K562 (cell line): Measurements from ENCODE around the gene UNC79. TPM values are rescaled to one million over a fixed set of nuclear protein-coding genes. Genes with fewer than 3 reads are reported as not detected.

Source experiments
- ATAC-seq: fragments of 200-7000 bp; cut with Tn5 transposase; 3 replicates; pipeline ENCODE4 v1.9.1; 2020; ENCODE audit warnings: moderate library complexity
- BruUV-seq: library from RNA; stranded (reverse); fragments of 400-500 nt; replicated peaks from 2 replicates; lab custom pipeline; 2021; lab: Mats Ljungman, UMichigan
- CTCF ChIA-PET: fragments of 300-600 bp; formaldehyde crosslinking; extraction: SDS; loops from one replicate; lab custom pipeline; 2021; ENCODE audit warnings: low intra/inter-chr PET ratio; lab: Yijun Ruan, JAX
- POLR2A ChIA-PET: fragments of 300-600, 350-650 bp; sonication (Branson Sonifier 250); formaldehyde crosslinking; extraction: SDS; loops from one replicate; lab custom pipeline; 2021; ENCODE audit warnings: antibody characterized with exemption, inconsistent platforms; lab: Yijun Ruan, JAX
- DNase-seq, 4 experiments: peaks; one replicate each; pipeline versions ENCODE4 v3.0.0 to v3.0.0-alpha.2; 2011 to 2018; ENCODE audit warnings: low spot score in 3 of 4, mixed read lengths in 3 of 4; ENCODE audit errors: extremely low read depth in 1 of 4
- FAIRE-seq: peaks from 2 replicates; lab custom pipeline; 2011; peaks lifted over from hg19 to GRCh38; lab: Jason Lieb, UNC
- H2AFZ ChIP-seq: 2 replicates; pipeline ENCODE4 v1.6.0; 2011; ENCODE audit warnings: low read depth, low read length, control low read depth, inconsistent platforms
- H3K27ac ChIP-seq: fragments of 200-600 bp; 3 replicates; pipeline ENCODE4 v1.8.0; 2011; ENCODE audit warnings: low read depth, mild to moderate bottlenecking, control low read depth, inconsistent platforms, low read length, moderate library complexity, mixed read lengths; ENCODE audit errors: extremely low read depth
- H3K27me3 ChIP-seq, 2 experiments: fragments of 300-600 bp in 1 of 2; 2 replicates in 1 of 2; 3 replicates in 1 of 2; pipeline versions ENCODE4 v1.6.0 to v1.8.0; 2011; ENCODE audit warnings: inconsistent platforms in 2 of 2, low read length in 2 of 2, mild to moderate bottlenecking in 1 of 2, mixed read lengths in 1 of 2, moderate library complexity in 1 of 2; ENCODE audit not compliant: control insufficient read depth in 2 of 2, insufficient read depth in 2 of 2
- H3K36me3 ChIP-seq: fragments of 300-600 bp; 3 replicates; pipeline ENCODE4 v1.8.0; 2011; ENCODE audit warnings: mild to moderate bottlenecking, low read length, inconsistent platforms; ENCODE audit not compliant: control insufficient read depth, insufficient read depth
- H3K4me1 ChIP-seq, 2 experiments: fragments of 200-600 bp in 1 of 2; replicated peaks in 1 of 2; 2 replicates in 1 of 2; 3 replicates in 1 of 2; pipeline versions ENCODE4 v1.5.1 to v1.8.0; 2011; ENCODE audit warnings: inconsistent platforms in 2 of 2, low read length in 2 of 2, mild to moderate bottlenecking in 1 of 2, mixed read lengths in 1 of 2, moderate library complexity in 1 of 2; ENCODE audit not compliant: control insufficient read depth in 2 of 2, insufficient read depth in 2 of 2
- H3K4me2 ChIP-seq: 2 replicates; pipeline ENCODE4 v1.6.1; 2011; ENCODE audit warnings: low read length, control low read depth, inconsistent platforms, mixed read lengths; ENCODE audit not compliant: insufficient read depth
- H3K4me3 ChIP-seq: fragments of 200-600 bp; sonication (generic), shearing (Covaris generic); 2 replicates; pipeline ENCODE4 v1.5.1; 2016; ENCODE audit warnings: control low read depth, inconsistent platforms
- H3K79me2 ChIP-seq: fragments of 200-600 bp; 3 replicates; pipeline ENCODE4 v1.8.0; 2011; ENCODE audit warnings: low read length, inconsistent platforms; ENCODE audit not compliant: control insufficient read depth, insufficient read depth
- H3K9ac ChIP-seq, 2 experiments: 2 replicates each; pipeline versions ENCODE4 v1.6.0 to v1.6.1; 2011; ENCODE audit warnings: low read depth in 2 of 2, low read length in 2 of 2, control low read depth in 1 of 2, inconsistent platforms in 1 of 2, mild to moderate bottlenecking in 1 of 2, mixed read lengths in 1 of 2; ENCODE audit not compliant: insufficient read depth in 1 of 2
- H3K9me1 ChIP-seq: one replicate; pipeline ENCODE4 v1.6.0; 2011; ENCODE audit warnings: inconsistent platforms, mild to moderate bottlenecking, low read length, moderate library complexity; ENCODE audit not compliant: control insufficient read depth, insufficient read depth
- H3K9me3 ChIP-seq: replicated peaks from 2 replicates; pipeline ENCODE4 v1.5.1; 2011; ENCODE audit warnings: low read depth, low read length, inconsistent platforms; ENCODE audit not compliant: control insufficient read depth, insufficient read depth
- H4K20me1 ChIP-seq: replicated peaks from 2 replicates; pipeline ENCODE4 v1.6.1; 2011; ENCODE audit warnings: low read length, inconsistent platforms, mixed read lengths; ENCODE audit not compliant: control insufficient read depth, insufficient read depth
- SMARCC2 ChIP-seq: fragments of 450-650 bp; IDR thresholded peaks from 2 replicates; pipeline ENCODE4 v1.6.1; 2017; ENCODE audit warnings: antibody characterized with exemption, moderate library complexity, mild to moderate bottlenecking, low read depth
- YY1 ChIP-seq, 3 experiments: IDR thresholded peaks; 2 replicates each; pipeline ENCODE4 v1.6.1; 2011; ENCODE audit warnings: low read length in 2 of 3, mild to moderate bottlenecking in 2 of 3, moderate library complexity in 2 of 3, borderline replicate concordance in 1 of 3, control low read depth in 1 of 3, low read depth in 1 of 3; ENCODE audit not compliant: insufficient read depth in 3 of 3, insufficient replicate concordance in 2 of 3, control insufficient read depth in 1 of 3, insufficient read length in 1 of 3; ENCODE audit errors: extremely low read depth in 1 of 3
- ZNF316 ChIP-seq: fragments of 450-650 bp; IDR thresholded peaks from 2 replicates; pipeline ENCODE4 v1.6.1; 2016
- WGBS: fragments of 100-300 bp; shearing (Covaris generic); methylation state at CpG from one replicate; pipeline ENCODE4 v1.1.6; 2016; ENCODE audit warnings: low coverage, mixed read lengths; ENCODE audit not compliant: insufficient coverage; ENCODE audit errors: missing lambda C conversion rate; 5-methylcytosine and 5-hydroxymethylcytosine counted together
- in situ Hi-C: fragments of 300-500 bp; cut with MboI; formaldehyde crosslinking; loops from 4 replicates; pipeline ENCODE4 v1.15.0; 2018; ENCODE audit warnings: inconsistent platforms, mixed read lengths
- intact Hi-C: fragments of 100-400 bp; cut with micrococcal nuclease; formaldehyde crosslinking; loops from 2 replicates; pipeline ENCODE4 v1.14.2; 2022
- polyA plus RNA-seq, 8 experiments: library from polyadenylated mRNA; depleted of rRNA in 4 of 8; stranded (reverse) in 5 of 8; unstranded in 3 of 8; fragments of >200 nt; fragmentation: Nextera tagmentation in 2 of 8; fragmentation: Illumina TruSeq in 1 of 8; extraction: Ambion mirVana in 2 of 8; extraction: Trizol in 1 of 8; gene quantifications; 2 replicates each; pipeline versions ENCODE4 v1.2.1 to v1.2.3, GENCODE V29; 2011 to 2014; ENCODE audit warnings: inconsistent platforms in 1 of 8, missing spikeins in 1 of 8
- total RNA-seq, 7 experiments: library from RNA; depleted of rRNA in 6 of 7; stranded (reverse); fragments of >200 nt in 6 of 7; fragmentation: Illumina TruSeq in 2 of 7; extraction: Trizol in 2 of 7; gene quantifications; 2 replicates each; pipeline versions ENCODE4 v1.2.1 to v1.2.3, GENCODE V29; 2011 to 2021; ENCODE audit warnings: low replicate concordance in 1 of 7

Gene UNC79
- total and polyA plus RNA-seq, 9 of the 15 experiments (the other 6 are each of a cell fraction or from before 2014, with no cell fraction given): under 0.01 to 0.04 (median 0.01) TPM; not detected in 6

DNA sequence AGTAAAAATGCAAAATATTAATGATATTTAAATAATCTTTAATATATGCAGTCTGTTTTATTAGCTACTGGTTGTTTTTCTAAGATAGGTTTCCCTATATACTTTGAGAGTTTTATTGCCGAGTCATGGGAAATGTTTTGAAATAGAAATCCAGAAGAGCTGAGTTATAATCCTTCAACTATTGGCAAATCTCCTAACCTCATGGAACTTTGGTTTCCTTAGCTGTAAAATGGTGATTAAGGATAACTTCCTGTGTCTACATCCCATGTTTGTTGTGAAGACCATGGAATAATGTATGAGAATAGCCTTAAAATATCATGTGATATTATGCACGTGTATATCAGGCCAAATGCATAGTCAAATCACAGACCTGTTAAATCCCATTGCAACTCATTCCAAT, 51.0 kb downstream of the UNC79 start:
- POLR2A ChIA-PET: no interaction called here
- H3K9me1 ChIP-seq: no peaks in the 10 kb centered on the region
- no peak overlapping the region for H3K27ac ChIP-seq
- FAIRE-seq (no peak), DNase-seq (no peak), ATAC-seq (no peak)
- H4K20me1 ChIP-seq: no peaks in the 10 kb centered on the region
- H3K79me2 ChIP-seq: no peaks in the 10 kb centered on the region
- H3K4me3 ChIP-seq: no peak overlapping the region
- TF ChIP-seq SMARCC2 (no peak), ZNF316 (peak; percentile 17; the same call in 1 of the 2 replicates)
- H3K36me3 ChIP-seq: no peaks in the 10 kb centered on the region
- no TSS peak for BruUV-seq
- CTCF ChIA-PET: no interaction called here
- 0% methylated on average over 2 of the region's 2 CpGs for WGBS
- H3K27me3 ChIP-seq: no peaks in the 10 kb centered on the region
- H3K4me2 ChIP-seq: no peak overlapping the region
- H3K9me3 ChIP-seq: no peaks in the 10 kb centered on the region
- no peaks in the 10 kb centered on the region for H3K4me1 ChIP-seq
- H3K9ac ChIP-seq: no peak overlapping the region
- in situ Hi-C loops: no loop called here
- intact Hi-C loops: no loop called here
- no peak overlapping the region for H2AFZ ChIP-seq

DNA sequence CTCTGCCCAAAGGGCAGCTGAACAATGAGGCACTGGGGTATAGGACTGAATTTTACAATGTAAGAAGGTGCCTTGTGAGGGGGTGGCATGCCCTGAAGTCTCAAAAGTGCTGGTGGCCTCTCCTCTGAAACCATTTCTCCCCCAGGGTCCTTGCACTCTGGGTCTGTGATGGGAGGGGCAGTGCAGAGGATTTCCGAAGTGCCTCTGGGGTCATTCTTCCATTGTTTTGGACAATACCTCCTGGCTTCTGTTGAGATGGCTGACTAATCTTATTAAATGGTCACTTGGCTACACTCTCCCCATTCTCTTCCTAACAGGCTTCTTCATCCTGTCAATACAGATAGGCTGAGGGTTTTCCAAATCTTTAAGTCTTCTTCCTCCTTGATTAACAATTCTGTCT, 59.3 kb downstream of the UNC79 start:
- no TSS peak for BruUV-seq
- no peaks in the 10 kb centered on the region for H3K79me2 ChIP-seq
- H3K27me3 ChIP-seq: no peaks in the 10 kb centered on the region
- ATAC-seq (no peak), DNase-seq (no peak)
- intact Hi-C loops (no loop called here), in situ Hi-C loops (no loop called here)
- no peaks in the 10 kb centered on the region for H4K20me1 ChIP-seq
- H3K4me2 ChIP-seq: no peak overlapping the region
- H3K36me3 ChIP-seq: no peaks in the 10 kb centered on the region
- POLR2A ChIA-PET: no interaction called here
- H3K9me1 ChIP-seq: no peaks in the 10 kb centered on the region
- no peaks in the 10 kb centered on the region for H3K9me3 ChIP-seq
- no peak overlapping the region for H2AFZ ChIP-seq
- H3K4me3 ChIP-seq: no peak overlapping the region
- TF ChIP-seq YY1 (IDR thresholded peaks at IDR 0.05; ENCODE audit: borderline replicate concordance in 1 of 3, control insufficient read depth in 1 of 3, extremely low read depth in 1 of 3, insufficient read depth in 3 of 3, insufficient read length in 1 of 3, insufficient replicate concordance in 2 of 3, low read depth in 1 of 3, low read length in 2 of 3): no peak
- TF ChIP-seq, all 486 proteins: peak for 0
- WGBS: 0% methylated on average over 1 of the region's 1 CpG
- FAIRE-seq: no peak
- Histone ChIP-seq H3K9ac (no peak overlapping the region), H3K4me1 (no peaks in the 10 kb centered on the region), H3K27ac (no peak overlapping the region)
- CTCF ChIA-PET: no interaction called here
